HepG2 (cell line): ENCODE measurements around the gene HDLBP. TPM values are rescaled to one million over a fixed set of nuclear protein-coding genes. Genes with fewer than 3 reads are reported as not detected.

Experiments used
- CREB3 ChIP-seq: sonication (generic); formaldehyde crosslinking; IDR thresholded peaks from 2 replicates; pipeline ENCODE4 v1.5.0; 2020; ENCODE audit warnings: missing genetic modification reagents
- GATA4 ChIP-seq: sonication (generic); IDR thresholded peaks from 2 replicates; pipeline ENCODE4 v1.6.1; 2016; ENCODE audit warnings: antibody characterized with exemption, low read depth, borderline replicate concordance
- GLI4 ChIP-seq: sonication (generic); formaldehyde crosslinking; IDR thresholded peaks from 2 replicates; pipeline ENCODE4 v1.5.1; 2020; ENCODE audit warnings: missing genetic modification reagents, mild to moderate bottlenecking, moderate library complexity, borderline replicate concordance
- KLF11 ChIP-seq: IDR thresholded peaks from 2 replicates; pipeline ENCODE4 v1.6.1; 2016; ENCODE audit warnings: missing compliant biosample characterization
- MAX ChIP-seq: IDR thresholded peaks from 2 replicates; pipeline ENCODE4 v1.6.1; 2012; ENCODE audit warnings: inconsistent platforms
- NR2F2 ChIP-seq: IDR thresholded peaks from 2 replicates; pipeline ENCODE4 v1.6.1; 2012; ENCODE audit warnings: low read depth, inconsistent platforms, borderline replicate concordance
- RXRB ChIP-seq: IDR thresholded peaks from 2 replicates; pipeline ENCODE4 v1.6.1; 2016; ENCODE audit warnings: borderline replicate concordance, missing genetic modification reagents, missing compliant biosample characterization
- SOX13 ChIP-seq, 3 experiments: fragments of 450-650 bp in 1 of 3; sonication (generic) in 1 of 3; formaldehyde crosslinking in 1 of 3; IDR thresholded peaks in 2 of 3; conservative IDR thresholded peaks in 1 of 3; 2 replicates each; pipeline versions ENCODE4 v1.5.0 to v1.6.1; 2016 to 2020; ENCODE audit warnings: antibody characterized with exemption in 1 of 3, mild to moderate bottlenecking in 1 of 3, missing compliant biosample characterization in 1 of 3, missing genetic modification reagents in 1 of 3, moderate library complexity in 1 of 3
- SSRP1 ChIP-seq: IDR thresholded peaks from 2 replicates; pipeline ENCODE4 v1.6.1; 2016; ENCODE audit warnings: control low read depth
- TARDBP ChIP-seq: sonication (generic); formaldehyde crosslinking; IDR thresholded peaks from 2 replicates; pipeline ENCODE4 v1.8.0; 2022; ENCODE audit warnings: mild to moderate bottlenecking, missing genetic modification reagents
- TRIM24 ChIP-seq: sonication (generic); formaldehyde crosslinking; IDR thresholded peaks from 2 replicates; pipeline ENCODE4 v1.8.0; 2022; ENCODE audit warnings: mild to moderate bottlenecking, missing genetic modification reagents
- UBTF ChIP-seq: sonication (generic); formaldehyde crosslinking; IDR thresholded peaks from 2 replicates; pipeline ENCODE4 v1.4.0; 2020; ENCODE audit warnings: mild to moderate bottlenecking, missing genetic modification reagents
- ZNF160 ChIP-seq: sonication (generic); formaldehyde crosslinking; IDR thresholded peaks from 2 replicates; pipeline ENCODE4 v1.8.0; 2022; ENCODE audit warnings: mild to moderate bottlenecking, inconsistent platforms, missing genetic modification reagents
- ZNF572 ChIP-seq: sonication (generic); formaldehyde crosslinking; IDR thresholded peaks from 2 replicates; pipeline ENCODE4 v1.5.1; 2020; ENCODE audit warnings: mild to moderate bottlenecking, missing genetic modification reagents
- ZNF605 ChIP-seq: sonication (generic); formaldehyde crosslinking; IDR thresholded peaks from 2 replicates; pipeline ENCODE4 v1.8.0; 2022; ENCODE audit warnings: mild to moderate bottlenecking, missing genetic modification reagents
- ZNF800 ChIP-seq: sonication (generic); formaldehyde crosslinking; IDR thresholded peaks from 2 replicates; pipeline ENCODE4 v1.4.0; 2020; ENCODE audit warnings: missing genetic modification reagents
- polyA plus RNA-seq, 8 experiments: library from polyadenylated mRNA; depleted of rRNA in 3 of 8; stranded (reverse) in 7 of 8; unstranded in 1 of 8; fragments of >200 nt; fragmentation: Illumina TruSeq in 4 of 8; extraction: Trizol in 4 of 8; gene quantifications; 2 replicates each; pipeline versions ENCODE4 v1.2.1 to v1.2.3, GENCODE V29; 2011 to 2016; ENCODE audit warnings: low read depth in 4 of 8, missing spikeins in 1 of 8, mixed read lengths in 1 of 8; ENCODE audit not compliant: insufficient read depth in 1 of 8
- total RNA-seq, 5 experiments: library from RNA; depleted of rRNA; stranded (reverse); fragments of >200 nt; fragmentation: Illumina TruSeq; extraction: Trizol; gene quantifications; 2 replicates each; pipeline ENCODE4 v1.2.3, GENCODE V29; 2016; ENCODE audit warnings: low read depth in 1 of 5
- TF ChIP-seq, protein P1 (sequence below): sonication (generic); formaldehyde crosslinking; conservative IDR thresholded peaks from 2 replicates; pipeline ENCODE4 v1.5.0; 2020; ENCODE audit warnings: missing genetic modification reagents
- TF ChIP-seq, protein P2 (sequence below): sonication (generic); formaldehyde crosslinking; IDR thresholded peaks from 2 replicates; pipeline ENCODE4 v1.5.0; 2020; ENCODE audit warnings: missing genetic modification reagents, mild to moderate bottlenecking, borderline replicate concordance

The HDLBP gene
- total and polyA plus RNA-seq, 2 of the 13 experiments (the other 11 are each of a cell fraction or from before 2014, with no cell fraction given) = 464 to 707 TPM

DNA sequence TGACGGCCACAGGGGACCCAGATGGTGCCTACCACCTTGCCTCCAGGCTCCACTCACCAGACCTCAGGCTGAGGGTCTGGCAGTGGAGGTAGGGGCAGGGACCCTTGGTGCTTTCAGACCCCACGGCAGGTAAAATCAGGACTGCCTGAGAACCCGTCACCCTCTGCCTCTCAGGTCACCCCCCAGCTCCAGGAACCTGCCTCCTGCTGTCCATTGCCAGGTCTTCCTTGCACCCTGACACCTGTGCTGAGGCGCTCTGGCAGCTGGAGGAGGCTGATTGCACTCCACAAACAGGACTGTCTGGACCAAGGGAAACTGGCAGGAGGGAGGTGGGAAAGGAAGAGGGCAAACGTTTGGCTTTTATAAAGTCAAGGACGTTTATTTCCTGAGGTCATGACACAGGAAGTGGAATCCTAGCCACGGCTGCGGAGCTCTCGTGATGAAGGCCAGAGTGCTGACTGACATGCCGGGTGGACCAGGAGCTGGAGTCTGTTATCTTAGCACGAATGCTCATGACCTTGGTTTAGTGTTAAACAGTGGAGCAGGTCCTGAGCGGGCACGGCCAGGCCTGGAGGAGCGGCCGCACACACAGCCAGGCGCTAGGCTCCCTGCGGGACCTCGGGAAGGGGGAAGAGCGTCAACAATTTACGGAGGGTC lies 86.5 kb downstream of the HDLBP start (continued):
- TF ChIP-seq ZNF160 (CRISPR knock-in tag) = no peak
- peak; percentile 43; the same call in 1 of the 2 replicates for TF ChIP-seq SSRP1
- no peak for TF ChIP-seq TRIM24 (CRISPR knock-in tag)
- no peak for TF ChIP-seq ZNF800 (CRISPR knock-in tag)
- TF ChIP-seq, protein P1, sequence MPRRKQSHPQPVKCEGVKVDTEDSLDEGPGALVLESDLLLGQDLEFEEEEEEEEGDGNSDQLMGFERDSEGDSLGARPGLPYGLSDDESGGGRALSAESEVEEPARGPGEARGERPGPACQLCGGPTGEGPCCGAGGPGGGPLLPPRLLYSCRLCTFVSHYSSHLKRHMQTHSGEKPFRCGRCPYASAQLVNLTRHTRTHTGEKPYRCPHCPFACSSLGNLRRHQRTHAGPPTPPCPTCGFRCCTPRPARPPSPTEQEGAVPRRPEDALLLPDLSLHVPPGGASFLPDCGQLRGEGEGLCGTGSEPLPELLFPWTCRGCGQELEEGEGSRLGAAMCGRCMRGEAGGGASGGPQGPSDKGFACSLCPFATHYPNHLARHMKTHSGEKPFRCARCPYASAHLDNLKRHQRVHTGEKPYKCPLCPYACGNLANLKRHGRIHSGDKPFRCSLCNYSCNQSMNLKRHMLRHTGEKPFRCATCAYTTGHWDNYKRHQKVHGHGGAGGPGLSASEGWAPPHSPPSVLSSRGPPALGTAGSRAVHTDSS = no peak
- no peak for TF ChIP-seq CREB3 (CRISPR knock-in tag)
- TF ChIP-seq TARDBP (CRISPR knock-in tag) = peak; percentile 51; the same call in 1 of the 2 replicates
- TF ChIP-seq NR2F2 = no peak; the same call in 1 of the 2 replicates
- TF ChIP-seq MAX = peak; percentile 50
- peak; percentile 41; the same call in 1 of the 2 replicates for TF ChIP-seq ZNF605 (CRISPR knock-in tag)
- no peak for TF ChIP-seq GLI4 (CRISPR knock-in tag)
- TF ChIP-seq, protein P2, sequence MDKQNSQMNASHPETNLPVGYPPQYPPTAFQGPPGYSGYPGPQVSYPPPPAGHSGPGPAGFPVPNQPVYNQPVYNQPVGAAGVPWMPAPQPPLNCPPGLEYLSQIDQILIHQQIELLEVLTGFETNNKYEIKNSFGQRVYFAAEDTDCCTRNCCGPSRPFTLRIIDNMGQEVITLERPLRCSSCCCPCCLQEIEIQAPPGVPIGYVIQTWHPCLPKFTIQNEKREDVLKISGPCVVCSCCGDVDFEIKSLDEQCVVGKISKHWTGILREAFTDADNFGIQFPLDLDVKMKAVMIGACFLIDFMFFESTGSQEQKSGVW (CRISPR knock-in tag) = no peak
- TF ChIP-seq RXRB = no peak
- no peak for TF ChIP-seq UBTF
- no peak for TF ChIP-seq SOX13 (IDR thresholded peaks at IDR 0.05)
- 0 out of 4 replicates have a peak, but pooled peaks of 1 of the 2 experiments have one; percentile 17 for TF ChIP-seq SOX13 (CRISPR knock-in tag; conservative IDR thresholded peaks at IDR 0.05 in 1 of 2, IDR thresholded peaks at IDR 0.05 in 1 of 2)
- no peak for TF ChIP-seq KLF11 (CRISPR knock-in tag)
- TF ChIP-seq ZNF572 (CRISPR knock-in tag) = no peak
- TF ChIP-seq GATA4 = no peak
